Frontal cortex (tissue), 4 donors: ENCODE measurements around the gene TAC4. TPM values are rescaled to one million over a fixed set of nuclear protein-coding genes. Genes with fewer than 3 reads are reported as not detected.

ENCODE experiments used
- DNase-seq, 2 donors: peaks; one replicate each; pipeline ENCODE4 v3.0.0; 2012; ENCODE audit warnings: low spot score in 2 of 2
- FAIRE-seq: peaks from 2 replicates; lab custom pipeline; 2012; peaks lifted over from hg19 to GRCh38; lab: Jason Lieb, UNC
- total RNA-seq: library from RNA; depleted of rRNA; stranded (reverse); fragments of >200 nt; gene quantifications from one replicate; pipeline ENCODE4 v1.2.3, GENCODE V29; 2014
- donor health status: control.
- donor health status: control.
- donor health status: control.

TAC4 gene
- total RNA-seq, 1 donor from 2014 or later = not detected

- no peak for FAIRE-seq
Observed at GRCh38 chr17:49873926-49874325, 26.1 kb upstream of the TAC4 start.

GRCh38 chr17:49873466-49873865 lies 25.6 kb upstream of the TAC4 start:
- FAIRE-seq (no peak), DNase-seq (no peak)

More at GRCh38 chr17:49873926-49874325, 26.1 kb upstream of the TAC4 start:
- no peak for DNase-seq

- DNase-seq = no peak
- FAIRE-seq = no peak
Observed at GRCh38 chr17:49872754-49873377, 25.0 kb upstream of the TAC4 start.

- FAIRE-seq = no peak
Observed at GRCh38 chr17:49871211-49871610, 23.3 kb upstream of the TAC4 start.

GRCh38 chr17:49870298-49870697 lies 22.4 kb upstream of the TAC4 start:
- DNase-seq (no peak), FAIRE-seq (no peak)

More at GRCh38 chr17:49871211-49871610, 23.3 kb upstream of the TAC4 start:
- no peak for DNase-seq

- FAIRE-seq (no peak), DNase-seq (no peak)
Observed at GRCh38 chr17:49869038-49869374, 21.1 kb upstream of the TAC4 start.

GRCh38 chr17:49866882-49867413 lies 19.1 kb upstream of the TAC4 start:
- DNase-seq (no peak), FAIRE-seq (no peak)

- DNase-seq (no peak), FAIRE-seq (no peak)
Observed at GRCh38 chr17:49866019-49866380, 18.1 kb upstream of the TAC4 start.

GRCh38 chr17:49862781-49863331 lies 15.0 kb upstream of the TAC4 start:
- DNase-seq (no peak), FAIRE-seq (no peak)

GRCh38 chr17:49861150-49861884 lies 13.4 kb upstream of the TAC4 start:
- FAIRE-seq (no peak), DNase-seq (peak; percentile 63 to 68)

GRCh38 chr17:49859991-49860953 lies 12.4 kb upstream of the TAC4 start:
- no peak for FAIRE-seq
- no peak for DNase-seq

GRCh38 chr17:49858796-49859195 lies 10.9 kb upstream of the TAC4 start:
- DNase-seq (no peak), FAIRE-seq (no peak)

- DNase-seq (no peak), FAIRE-seq (no peak)
Observed at GRCh38 chr17:49854126-49854525, 6.3 kb upstream of the TAC4 start.

GRCh38 chr17:49853470-49854015 lies 5.7 kb upstream of the TAC4 start:
- DNase-seq (no peak), FAIRE-seq (no peak)

- FAIRE-seq (no peak), DNase-seq (peak in 1 of 2 donors; percentile 58)
Observed at GRCh38 chr17:49851387-49852291, 3.8 kb upstream of the TAC4 start.

- no peak for DNase-seq
Observed at GRCh38 chr17:49850772-49851386, 3.0 kb upstream of the TAC4 start.

GRCh38 chr17:49850218-49850610 lies 2.3 kb upstream of the TAC4 start:
- DNase-seq (no peak), FAIRE-seq (no peak)

More at GRCh38 chr17:49850772-49851386, 3.0 kb upstream of the TAC4 start:
- no peak for FAIRE-seq

GRCh38 chr17:49848739-49849138 lies 870 bp upstream of the TAC4 start:
- FAIRE-seq (no peak), DNase-seq (no peak)
